ENCODE results near the gene C12orf75.

C12orf75 gene

DNA sequence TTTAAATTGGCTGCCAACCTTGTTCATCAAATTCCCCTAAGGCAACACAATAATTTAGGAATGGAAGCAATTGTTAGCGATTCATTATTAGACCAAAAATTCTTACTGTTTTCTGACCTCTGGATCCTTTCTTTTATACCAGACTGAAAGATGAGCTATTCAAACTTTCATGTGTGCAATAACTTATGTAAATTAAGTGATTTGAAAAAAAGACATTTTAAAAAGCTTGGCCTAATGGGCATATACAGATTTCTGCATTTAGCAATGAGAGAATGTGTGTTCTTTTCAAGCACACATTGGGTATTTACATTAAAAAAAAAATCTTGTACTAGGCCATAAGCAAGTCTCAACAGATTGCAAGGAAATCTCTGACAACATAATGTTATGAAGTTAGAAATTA is 65.5 kb downstream of the C12orf75 start:
- TF ChIP-seq, protein P1, sequence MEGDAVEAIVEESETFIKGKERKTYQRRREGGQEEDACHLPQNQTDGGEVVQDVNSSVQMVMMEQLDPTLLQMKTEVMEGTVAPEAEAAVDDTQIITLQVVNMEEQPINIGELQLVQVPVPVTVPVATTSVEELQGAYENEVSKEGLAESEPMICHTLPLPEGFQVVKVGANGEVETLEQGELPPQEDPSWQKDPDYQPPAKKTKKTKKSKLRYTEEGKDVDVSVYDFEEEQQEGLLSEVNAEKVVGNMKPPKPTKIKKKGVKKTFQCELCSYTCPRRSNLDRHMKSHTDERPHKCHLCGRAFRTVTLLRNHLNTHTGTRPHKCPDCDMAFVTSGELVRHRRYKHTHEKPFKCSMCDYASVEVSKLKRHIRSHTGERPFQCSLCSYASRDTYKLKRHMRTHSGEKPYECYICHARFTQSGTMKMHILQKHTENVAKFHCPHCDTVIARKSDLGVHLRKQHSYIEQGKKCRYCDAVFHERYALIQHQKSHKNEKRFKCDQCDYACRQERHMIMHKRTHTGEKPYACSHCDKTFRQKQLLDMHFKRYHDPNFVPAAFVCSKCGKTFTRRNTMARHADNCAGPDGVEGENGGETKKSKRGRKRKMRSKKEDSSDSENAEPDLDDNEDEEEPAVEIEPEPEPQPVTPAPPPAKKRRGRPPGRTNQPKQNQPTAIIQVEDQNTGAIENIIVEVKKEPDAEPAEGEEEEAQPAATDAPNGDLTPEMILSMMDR (IDR thresholded peaks at IDR 0.05; ENCODE audit: insufficient read depth, low read depth, low read length, missing control alignments) = no peak
- H3K4me3 ChIP-seq (ENCODE audit: low read length) = no peak overlapping the region
- DNase-seq (ENCODE audit: low read depth) = no peak

DNA sequence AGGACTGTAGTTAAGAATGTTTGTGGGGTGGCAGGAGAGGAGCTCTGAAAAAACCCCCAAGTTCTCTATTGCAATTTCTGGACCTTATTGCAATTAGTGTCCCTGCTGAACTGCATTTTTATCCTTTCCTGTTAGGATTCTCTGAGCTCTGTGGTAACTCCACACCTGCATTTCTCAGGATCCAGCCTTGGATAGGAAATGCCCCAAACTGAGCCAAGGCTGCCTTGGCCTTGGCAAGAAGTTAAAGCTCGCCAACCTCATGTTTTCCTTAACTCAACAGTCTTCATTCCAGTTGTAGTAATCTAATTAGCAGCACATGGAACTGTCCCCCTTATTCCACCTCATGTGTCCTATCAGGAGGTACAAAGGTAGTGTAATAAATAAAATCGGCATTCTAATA is 66.5 kb downstream of the C12orf75 start:
- no peak for DNase-seq (ENCODE audit: low read depth)
- TF ChIP-seq, protein P1 (IDR thresholded peaks at IDR 0.05; ENCODE audit: insufficient read depth, low read depth, low read length, missing control alignments) = no peak
- H3K4me3 ChIP-seq (ENCODE audit: low read length) = no peak overlapping the region

DNA sequence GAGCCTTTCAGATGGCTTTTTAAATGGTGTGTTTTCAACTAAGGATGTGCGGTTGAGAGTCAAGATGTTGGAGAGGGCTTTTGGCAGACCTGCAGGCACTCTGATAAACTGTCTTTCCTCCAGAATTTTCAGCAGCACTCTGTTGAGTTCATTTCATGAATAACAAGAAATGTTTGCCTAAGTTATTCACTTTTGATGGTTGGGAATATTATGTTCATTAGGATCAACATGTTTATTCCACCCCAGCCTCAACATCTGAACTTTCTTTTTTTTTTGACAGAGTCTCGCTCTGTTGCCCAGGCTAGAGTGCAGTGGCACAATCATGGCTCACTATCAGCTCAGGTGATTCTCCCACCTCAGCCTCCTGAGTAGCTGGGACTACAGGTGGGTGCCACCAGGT is 68.4 kb downstream of the C12orf75 start:
- no peak for DNase-seq (ENCODE audit: low read depth)
- no peak overlapping the region for H3K4me3 ChIP-seq (ENCODE audit: low read length)
- TF ChIP-seq, protein P1 (IDR thresholded peaks at IDR 0.05; ENCODE audit: insufficient read depth, low read depth, low read length, missing control alignments) = no peak

DNA sequence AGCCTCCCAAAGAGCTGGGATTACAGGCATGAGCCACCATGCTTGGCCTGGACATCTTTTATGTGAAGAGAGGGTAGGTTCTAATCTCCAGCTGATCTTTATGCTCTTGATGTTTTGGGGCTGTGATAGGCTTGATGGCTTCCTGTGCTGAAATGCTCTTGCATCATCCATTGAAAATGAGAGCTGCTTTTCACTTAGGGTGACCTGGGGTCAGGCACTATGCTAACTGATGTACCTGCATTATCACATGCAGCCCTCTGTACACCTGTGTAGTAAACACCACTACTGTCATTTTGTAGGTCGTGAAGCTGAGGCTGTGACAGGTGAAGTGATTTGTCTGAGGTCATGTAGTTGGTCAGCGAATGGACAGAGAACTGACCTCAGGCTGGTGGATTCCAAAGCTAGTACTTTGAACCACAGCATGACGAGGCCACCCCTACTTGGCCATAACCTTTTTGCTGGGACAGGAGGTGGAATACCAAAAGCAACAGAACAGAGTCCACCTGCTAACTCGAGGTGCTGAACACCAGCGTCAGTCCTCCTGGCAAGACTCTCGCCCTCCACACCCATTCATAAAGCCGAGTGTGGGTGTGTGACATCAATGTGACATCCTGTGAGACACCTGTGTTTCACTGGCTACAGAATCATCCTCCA is 69.1 kb downstream of the C12orf75 start:
- TF ChIP-seq, protein P1 (IDR thresholded peaks at IDR 0.05; ENCODE audit: insufficient read depth, low read depth, low read length, missing control alignments) = no peak
- DNase-seq (ENCODE audit: low read depth) = no peak
- no peak overlapping the region for H3K4me3 ChIP-seq (ENCODE audit: low read length)

DNA sequence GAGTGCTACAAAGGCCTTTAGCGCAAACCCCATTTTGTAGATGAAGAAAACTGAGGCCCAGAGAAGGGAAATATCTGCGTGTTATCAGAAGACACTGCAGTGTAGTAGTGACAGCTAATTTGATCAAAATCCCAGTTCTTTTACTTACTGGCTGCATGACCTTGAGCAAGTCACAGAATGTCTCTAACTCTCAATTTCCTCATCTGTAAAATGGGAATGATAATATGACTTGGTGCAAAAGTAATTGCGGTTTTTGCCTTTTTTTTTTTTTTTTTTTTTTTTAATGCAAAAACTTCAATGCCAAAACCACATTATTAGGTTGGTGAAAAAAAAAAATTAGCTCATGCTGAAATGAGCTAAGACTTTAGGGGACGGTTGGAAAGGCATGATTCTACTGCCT is 69.7 kb downstream of the C12orf75 start:
- no peak overlapping the region for H3K4me3 ChIP-seq (ENCODE audit: low read length)
- TF ChIP-seq, protein P1 (IDR thresholded peaks at IDR 0.05; ENCODE audit: insufficient read depth, low read depth, low read length, missing control alignments) = no peak

DNA sequence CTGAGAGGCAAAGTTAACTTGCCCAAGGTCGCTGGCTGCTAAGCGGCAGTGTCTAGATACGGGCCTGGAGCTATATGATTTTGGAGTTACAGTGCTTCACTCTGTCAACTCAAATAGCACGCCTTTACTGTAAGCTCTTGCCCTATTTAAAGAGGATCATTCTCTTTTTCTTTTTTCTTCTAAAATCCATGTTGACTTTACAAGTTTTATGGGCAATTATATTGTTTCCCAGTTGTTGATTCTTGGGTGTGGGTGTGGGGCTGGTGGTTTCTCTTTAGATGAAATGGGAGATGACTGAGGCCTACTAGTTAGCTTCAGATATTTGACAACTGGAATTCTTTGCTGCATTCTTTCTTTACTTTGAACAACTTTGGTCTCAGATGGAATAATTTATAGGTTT is 70.7 kb downstream of the C12orf75 start:
- TF ChIP-seq, protein P1 (IDR thresholded peaks at IDR 0.05; ENCODE audit: insufficient read depth, low read depth, low read length, missing control alignments) = no peak
- H3K4me3 ChIP-seq (ENCODE audit: low read length) = no peak overlapping the region
- DNase-seq (ENCODE audit: low read depth) = no peak

More for the DNA sequence above, 69.7 kb downstream of the C12orf75 start:
- DNase-seq (ENCODE audit: low read depth) = no peak

DNA sequence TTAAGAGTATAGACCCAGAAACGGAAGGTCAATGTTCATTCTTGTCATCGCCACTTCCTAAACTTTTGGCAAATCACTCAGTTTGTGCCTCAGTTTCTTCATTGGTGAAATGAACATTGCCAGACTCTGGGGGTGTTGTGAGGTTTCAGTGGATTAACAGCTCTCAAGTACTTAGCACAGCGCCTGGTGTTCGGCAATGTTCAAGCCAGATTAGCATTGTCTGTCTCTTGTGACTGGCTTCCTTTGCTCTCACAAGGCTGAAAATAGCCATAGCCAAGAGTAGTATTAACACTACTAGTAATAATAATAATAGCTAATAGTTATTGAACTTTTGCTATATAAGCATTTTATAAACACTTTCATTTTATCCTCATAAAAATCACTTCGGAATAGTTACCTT is 71.9 kb downstream of the C12orf75 start:
- DNase-seq (ENCODE audit: low read depth) = no peak
- no peak overlapping the region for H3K4me3 ChIP-seq (ENCODE audit: low read length)
- TF ChIP-seq, protein P1 (IDR thresholded peaks at IDR 0.05; ENCODE audit: insufficient read depth, low read depth, low read length, missing control alignments) = no peak

Measured in epithelial cell of esophagus (primary cell).